Astrocyte (in vitro differentiated cells and primary cell): ENCODE measurements around the gene RBM23.

Experiments used
- CTCF ChIP-seq: IDR thresholded peaks from 2 replicates; pipeline ENCODE4 v1.5.1; 2011; ENCODE audit warnings: low read depth, mild to moderate bottlenecking, inconsistent platforms, low read length, moderate library complexity; ENCODE audit not compliant: insufficient read depth
- EZH2 ChIP-seq: IDR thresholded peaks from 2 replicates; pipeline ENCODE4 v1.6.1; 2012; ENCODE audit warnings: mild to moderate bottlenecking, low read length, inconsistent platforms; ENCODE audit not compliant: insufficient read depth

- TF ChIP-seq CTCF (no peak), EZH2 (no peak)
Measured at GRCh38 chr14:22920697-22921096, 1.7 kb upstream of the RBM23 start.
